Endothelial cell of umbilical vein (primary cell): Measurements from ENCODE around the gene SFXN2. TPM values are rescaled to one million over a fixed set of nuclear protein-coding genes. Genes with fewer than 3 reads are reported as not detected.

Experiments
- BruUV-seq: library from RNA; stranded (reverse); fragments of 400-500 nt; replicated peaks from 2 replicates; lab custom pipeline; 2021; lab: Mats Ljungman, UMichigan
- CTCF ChIA-PET: fragments of 300-600, 350-600 bp; sonication (Branson Sonifier 250); formaldehyde crosslinking; loops from one replicate; lab custom pipeline; 2021; ENCODE audit warnings: antibody characterized with exemption, inconsistent platforms; lab: Charles Lee
- POLR2A ChIA-PET: fragments of 300-600, 350-600 bp; sonication (Branson Sonifier 250); formaldehyde crosslinking; loops from one replicate; lab custom pipeline; 2021; ENCODE audit warnings: antibody characterized with exemption, inconsistent platforms; lab: Charles Lee
- DNase-seq: peaks from one replicate; pipeline ENCODE4 v3.0.0-alpha.2; 2011; ENCODE audit warnings: low read depth, low spot score
- FAIRE-seq: peaks from 2 replicates; lab custom pipeline; 2011; peaks lifted over from hg19 to GRCh38; lab: Jason Lieb, UNC
- H2AFZ ChIP-seq: 2 replicates; pipeline ENCODE4 v1.6.0; 2012; ENCODE audit warnings: low read depth, low read length, control low read depth, inconsistent platforms
- H3K27ac ChIP-seq: 2 replicates; pipeline ENCODE4 v1.5.1; 2011; ENCODE audit warnings: low read depth, mild to moderate bottlenecking, control low read depth, low read length, moderate library complexity; ENCODE audit not compliant: insufficient read depth
- H3K27me3 ChIP-seq, 2 experiments: 2 replicates each; pipeline versions ENCODE4 v1.6.0 to v1.6.1; 2011; ENCODE audit warnings: low read length in 2 of 2, mixed read lengths in 1 of 2; ENCODE audit not compliant: control insufficient read depth in 2 of 2, insufficient read depth in 2 of 2
- H3K36me3 ChIP-seq, 2 experiments: 2 replicates in 1 of 2; 3 replicates in 1 of 2; pipeline ENCODE4 v1.5.1; 2011; ENCODE audit warnings: low read length in 2 of 2, mild to moderate bottlenecking in 1 of 2, moderate library complexity in 1 of 2; ENCODE audit not compliant: control insufficient read depth in 2 of 2, insufficient read depth in 2 of 2; ENCODE audit errors: extremely low read depth in 1 of 2
- H3K4me1 ChIP-seq: 3 replicates; pipeline ENCODE4 v1.5.1; 2011; ENCODE audit warnings: mild to moderate bottlenecking, low read length; ENCODE audit not compliant: control insufficient read depth, insufficient read depth; ENCODE audit errors: extremely low read depth
- H3K4me2 ChIP-seq: 2 replicates; pipeline ENCODE4 v1.6.1; 2011; ENCODE audit warnings: low read length, control low read depth, mixed read lengths; ENCODE audit not compliant: insufficient read depth
- H3K4me3 ChIP-seq, 3 experiments: fragments of 200-600 bp in 1 of 3; sonication (generic), shearing (Covaris generic) in 1 of 3; replicated peaks in 1 of 3; 2 replicates each; pipeline ENCODE4 v1.5.1; 2011 to 2016; ENCODE audit warnings: control low read depth in 3 of 3, low read length in 3 of 3, mild to moderate bottlenecking in 2 of 3, inconsistent platforms in 1 of 3, low read depth in 1 of 3, moderate library complexity in 1 of 3; ENCODE audit not compliant: insufficient read depth in 1 of 3
- H3K79me2 ChIP-seq: 2 replicates; pipeline ENCODE4 v1.6.0; 2012; ENCODE audit warnings: low read length, inconsistent platforms; ENCODE audit not compliant: control insufficient read depth, insufficient read depth
- H3K9ac ChIP-seq: replicated peaks from 2 replicates; pipeline ENCODE3; 2011; ENCODE audit warnings: low read length, control low read depth; ENCODE audit not compliant: insufficient read depth; ENCODE audit errors: extremely low read depth
- H3K9me1 ChIP-seq: replicated peaks from 3 replicates; pipeline ENCODE4 v1.6.0; 2011; ENCODE audit warnings: mild to moderate bottlenecking, low read length; ENCODE audit not compliant: control insufficient read depth, insufficient read depth; ENCODE audit errors: extremely low read depth
- H3K9me3 ChIP-seq: replicated peaks from 2 replicates; pipeline ENCODE4 v1.5.1; 2012; ENCODE audit warnings: low read length, inconsistent platforms; ENCODE audit not compliant: control insufficient read depth, insufficient read depth
- H4K20me1 ChIP-seq: replicated peaks from 2 replicates; pipeline ENCODE3; 2011; ENCODE audit warnings: mild to moderate bottlenecking, low read length; ENCODE audit not compliant: control insufficient read depth, insufficient read depth; ENCODE audit errors: extremely low read depth
- GATA2 ChIP-seq: IDR thresholded peaks from 2 replicates; pipeline ENCODE4 v1.7.0; 2011; ENCODE audit warnings: low read depth, mild to moderate bottlenecking, moderate library complexity, mixed read lengths, low read length; ENCODE audit not compliant: insufficient read length, insufficient read depth
- JUN ChIP-seq: IDR thresholded peaks from 2 replicates; pipeline ENCODE4 v1.6.1; 2011; ENCODE audit warnings: borderline replicate concordance, low read depth; ENCODE audit not compliant: insufficient read length, insufficient read depth
- MYC ChIP-seq: IDR thresholded peaks from one replicate; pipeline ENCODE4 v1.6.1; 2011; ENCODE audit warnings: mild to moderate bottlenecking, low read depth, low read length
- POLR2A ChIP-seq: IDR thresholded peaks from 2 replicates; pipeline ENCODE4 v1.6.1; 2012; ENCODE audit warnings: low read depth, mild to moderate bottlenecking, control low read depth, low read length
- POLR2AphosphoS5 ChIP-seq: IDR thresholded peaks from 2 replicates; pipeline ENCODE4 v1.6.1; 2012; ENCODE audit warnings: low read depth, mild to moderate bottlenecking, control low read depth, low read length, moderate library complexity; ENCODE audit not compliant: insufficient read depth
- dilution Hi-C: fragments of 300-500 bp; cut with MboI; formaldehyde crosslinking; loops from one replicate; pipeline ENCODE4 v1.15.0; 2019; ENCODE audit warnings: low sequenced_read_pairs; ENCODE audit not compliant: extremely low pct_ligation_motif_present
- intact Hi-C: fragments of 100-400 bp; cut with micrococcal nuclease; formaldehyde crosslinking; loops from one replicate; pipeline ENCODE4 v1.10.0; 2022
- polyA plus RNA-seq, 4 experiments: library from polyadenylated mRNA; depleted of rRNA in 3 of 4; stranded (reverse) in 3 of 4; unstranded in 1 of 4; fragments of >200 nt; gene quantifications; 2 replicates each; pipeline versions ENCODE4 v1.2.1 to v1.2.3, GENCODE V29; 2011 to 2012; ENCODE audit warnings: missing spikeins in 1 of 4
- total RNA-seq: library from RNA; stranded (reverse); gene quantifications from 2 replicates; pipeline ENCODE4 v1.2.3, GENCODE V29; 2021

Gene SFXN2
- total and polyA plus RNA-seq, 2 donors (not counting 3 experiments of a cell fraction or from before 2014, with no cell fraction given) = 9.8 to 17.0 TPM

DNA sequence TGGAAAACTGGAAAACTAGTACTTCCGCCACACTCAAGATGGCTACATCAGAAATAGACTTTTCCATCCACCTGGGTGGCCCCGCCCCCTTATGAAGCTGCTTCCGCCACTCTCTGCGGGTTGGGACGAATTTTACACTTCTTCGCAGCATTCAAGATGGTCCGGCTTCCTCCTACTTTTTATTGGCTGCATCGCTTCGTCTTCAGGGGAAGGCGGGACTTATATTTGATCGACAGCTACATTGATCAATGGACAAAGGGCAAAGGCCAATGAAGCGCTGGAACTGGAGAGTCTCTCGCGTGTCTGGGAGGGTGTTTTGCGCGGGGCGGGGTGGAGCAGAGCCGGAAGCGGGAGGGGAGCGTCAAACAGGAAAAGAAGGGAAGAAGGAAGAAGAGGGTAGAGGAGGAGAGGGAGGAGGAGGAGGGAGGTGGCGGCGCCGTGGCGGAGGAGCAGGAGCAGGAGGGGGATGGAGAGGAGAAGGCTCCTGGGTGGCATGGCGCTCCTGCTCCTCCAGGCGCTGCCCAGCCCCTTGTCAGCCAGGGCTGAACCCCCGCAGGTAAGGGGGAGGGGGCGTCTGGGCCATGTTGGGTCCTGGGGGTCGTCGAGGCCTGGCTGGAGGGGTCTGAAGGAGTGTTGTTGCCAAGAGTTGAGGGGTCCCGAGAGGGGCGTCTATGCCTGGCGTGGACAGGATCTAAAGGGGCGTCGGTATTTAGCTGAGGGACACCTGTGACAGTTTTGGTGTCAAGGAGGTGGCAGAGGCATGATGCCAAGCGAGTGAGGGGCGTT lies 29.3 kb downstream of the SFXN2 start, which contains the start of gene WBP1L:
Gene WBP1L, plus strand, starts transcription at position 361 of the 786 bp plus-strand sequence. Its CDS starts 106 bp downstream, at position 467.
- Histone ChIP-seq H2AFZ (peak within 1 kb of the TSS; percentile 92), H3K79me2 (peaks cover 27% of the 10 kb centered on the region), H3K9me3 (no peaks in the 10 kb centered on the region), H3K4me3 (peak within 1 kb of the TSS; percentile 43 to 91 (median 52)), H3K27me3 (no peaks in the 10 kb centered on the region), H4K20me1 (no peaks in the 10 kb centered on the region), H3K9ac (peak within 1 kb of the TSS; percentile 55), H3K36me3 (no peaks in the 10 kb centered on the region), H3K27ac (peak within 1 kb of the TSS; percentile 35), H3K4me2 (peak within 1 kb of the TSS; percentile 55), H3K9me1 (no peaks in the 10 kb centered on the region), H3K4me1 (peaks cover 15% of the 10 kb centered on the region)
- BruUV-seq = no TSS peak
- ChIA-PET CTCF (interaction anchor here (0.6 to 2.1 kb wide), 9 partner anchors 8 to 501 kb away, joined by 3 to 12 read pairs (median 5); partner anchors contain the start of gene CNNM2), POLR2A (interaction anchor here (0.7 to 1.0 kb wide), 2 partner anchors 13 to 30 kb away, joined by 6 read pairs; partner anchors contain the start of genes ARL3 and SFXN2)
- DNase-seq = peak; percentile 100
- dilution Hi-C loops = no loop called here
- no peak for TF ChIP-seq MYC
- peak; percentile 47 for TF ChIP-seq POLR2AphosphoS5
- TF ChIP-seq POLR2A = peak; percentile 45
- no peak for TF ChIP-seq JUN
- TF ChIP-seq GATA2 = no peak
- intact Hi-C loops = loop anchor here (1.0 to 5.0 kb wide), 5 partner anchors 34 to 174 kb away; partner anchors contain the start of genes BORCS7 and CNNM2
- peak; percentile 98 for FAIRE-seq
